GM03348 (cell line): Measurements from ENCODE around the gene CD151.

Experiments used
- DNase-seq: peaks from one replicate; pipeline ENCODE4 v3.0.0; 2012; ENCODE audit warnings: low spot score

The CD151 gene

DNA sequence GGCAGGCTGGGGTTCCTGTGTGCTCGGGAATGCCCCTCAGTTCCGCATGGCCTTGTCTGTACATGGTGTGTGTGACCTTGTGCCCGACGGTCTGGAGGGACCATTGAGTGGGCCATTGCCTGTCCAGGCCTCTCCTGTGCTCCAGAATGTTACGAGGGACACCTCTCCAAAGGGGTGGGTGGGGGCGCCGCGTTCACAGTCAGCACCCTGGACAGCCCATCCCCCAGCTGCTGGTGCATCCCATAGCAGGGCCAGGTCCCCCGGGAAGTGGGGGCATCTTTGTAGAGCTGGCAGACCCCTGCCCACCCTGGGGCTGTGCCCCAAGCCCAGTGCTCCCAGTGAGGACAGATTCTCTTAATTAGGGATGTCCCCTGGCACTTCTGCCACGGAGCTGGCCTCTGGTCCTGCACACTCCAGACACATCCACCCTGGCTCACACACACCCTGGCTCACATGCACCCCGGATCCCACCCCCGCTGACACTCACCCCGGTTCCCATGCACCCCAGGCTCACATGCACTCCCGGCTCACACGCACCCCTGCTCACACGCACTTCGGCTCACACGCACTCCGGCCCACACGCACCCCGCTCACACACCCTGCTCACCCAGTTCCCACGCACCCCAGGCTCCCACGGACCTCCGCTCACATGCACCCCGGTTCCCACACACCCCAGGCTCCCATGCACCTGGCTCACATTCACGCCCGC, 25.5 kb downstream of the CD151 start:
- no peak for DNase-seq

DNA sequence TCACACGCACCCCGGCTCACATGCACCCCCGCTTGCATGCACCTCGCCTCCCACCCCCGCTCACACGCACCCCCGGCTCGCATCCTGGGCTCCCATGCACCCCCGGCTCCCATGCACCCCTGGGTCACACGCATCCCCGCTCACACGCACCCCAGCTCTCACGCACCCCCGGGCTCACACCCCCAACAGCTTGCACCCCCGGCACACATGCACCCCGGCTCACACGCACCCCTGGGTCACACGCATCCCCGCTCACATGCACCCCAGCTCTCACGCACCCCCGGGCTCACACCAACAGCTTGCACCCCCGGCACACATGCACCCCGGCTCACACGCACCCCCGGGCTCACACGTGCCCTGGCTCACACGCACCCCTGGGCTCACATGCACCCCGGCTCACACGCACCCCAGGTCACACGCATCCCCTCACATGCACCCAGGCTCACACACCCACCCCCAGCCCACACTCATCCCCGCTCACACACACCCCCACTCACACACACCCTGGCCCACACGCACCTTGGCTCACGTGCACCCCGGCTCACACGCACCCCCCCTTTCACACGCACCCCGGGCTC, 26.1 kb downstream of the CD151 start:
- no peak for DNase-seq

DNA sequence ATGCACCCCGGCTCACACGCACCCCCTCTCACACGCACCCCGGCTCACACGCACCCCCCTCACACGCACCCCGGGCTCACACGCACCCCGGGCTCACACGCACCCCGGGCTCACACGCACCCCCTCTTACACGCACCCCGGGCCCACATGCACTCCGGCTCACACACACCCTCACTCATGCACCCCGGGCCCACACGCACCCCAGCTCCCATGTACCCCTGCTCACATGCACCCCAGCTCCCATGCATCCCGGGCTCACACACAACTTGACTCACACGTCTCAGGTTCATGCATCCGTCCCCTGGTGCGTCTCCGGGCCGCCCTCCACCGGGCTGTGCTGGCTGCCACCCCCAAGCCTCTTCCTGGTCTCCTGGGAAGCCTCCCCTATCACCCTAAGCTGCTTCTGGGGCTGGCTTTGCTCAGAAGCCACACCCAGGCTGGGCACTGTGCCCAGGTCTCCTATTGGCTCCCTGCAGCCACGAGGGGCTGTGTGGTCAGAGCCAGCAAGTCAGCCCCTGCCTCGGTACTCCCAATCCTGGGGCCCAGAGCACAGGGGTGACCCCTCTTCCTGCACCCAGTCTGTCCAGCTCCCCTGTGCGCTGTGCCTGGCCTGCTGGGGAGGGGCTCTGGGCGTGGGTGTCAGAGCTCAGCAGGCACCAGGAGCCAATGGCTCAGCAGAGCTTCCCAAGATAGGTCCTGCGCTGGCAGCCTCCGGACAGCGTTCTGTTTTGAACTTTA, 26.8 kb downstream of the CD151 start:
- peak; percentile 91 for DNase-seq

DNA sequence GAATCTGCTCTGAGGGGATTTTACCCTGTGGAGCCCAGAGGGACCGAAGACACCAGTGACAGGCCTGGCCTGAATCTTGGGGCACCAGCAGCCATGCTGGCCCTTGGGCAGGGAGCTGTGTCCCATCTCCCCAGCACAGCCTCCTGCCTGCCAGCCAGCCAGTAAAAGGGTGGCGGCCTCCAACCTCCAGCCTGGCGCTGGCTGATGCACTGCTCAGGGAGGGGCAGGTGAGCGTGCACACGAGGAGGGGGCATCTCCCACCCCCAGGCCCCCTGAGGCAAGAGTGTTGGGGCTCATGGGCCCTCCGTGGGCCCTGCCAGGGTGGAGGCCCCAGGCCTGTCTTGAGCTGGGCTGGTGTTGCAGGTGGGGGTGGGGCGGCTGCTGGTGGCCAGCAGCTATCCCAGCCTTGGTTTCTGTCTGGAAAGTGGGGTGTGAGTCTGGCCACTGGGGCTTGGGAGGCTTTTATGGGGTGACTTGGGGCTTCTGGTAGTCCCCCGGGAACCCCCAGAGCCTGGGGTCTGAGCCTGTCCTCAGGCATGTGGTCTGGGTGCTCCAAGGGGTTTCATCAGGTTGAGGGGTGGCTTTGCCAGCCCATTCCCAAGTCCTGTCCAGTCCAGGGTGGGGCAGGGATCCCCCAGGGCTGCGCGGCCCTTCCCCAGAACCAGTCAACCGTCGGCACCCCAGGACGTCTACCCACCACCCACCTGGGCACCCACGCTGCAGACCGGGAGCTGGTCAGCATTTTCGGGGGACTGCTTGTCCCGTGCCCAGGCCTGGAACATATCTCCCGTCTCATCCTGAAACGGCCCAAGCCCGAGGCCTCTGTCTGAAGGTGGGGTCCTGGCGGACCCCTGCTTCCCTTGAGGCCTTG, 27.7 kb downstream of the CD151 start:
- no peak for DNase-seq

DNA sequence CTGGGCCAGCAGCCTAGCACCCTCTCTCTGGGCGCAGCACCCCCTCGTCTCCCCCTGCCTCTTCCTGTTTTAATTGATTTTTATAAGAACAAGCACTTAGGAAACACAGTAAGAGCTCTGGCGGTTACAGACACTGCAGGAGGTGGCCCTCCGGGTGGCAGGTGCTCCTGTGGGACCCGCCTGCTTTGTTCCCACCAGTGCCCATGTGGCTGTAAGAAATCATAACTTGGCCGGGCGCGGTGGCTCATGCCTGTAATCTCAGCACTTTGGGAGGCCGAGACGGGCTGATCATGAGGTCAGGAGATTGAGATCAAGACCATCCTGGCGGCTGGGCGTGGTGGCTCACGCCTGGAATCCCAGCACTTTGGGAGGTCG, 28.3 kb downstream of the CD151 start:
- no peak for DNase-seq

DNA sequence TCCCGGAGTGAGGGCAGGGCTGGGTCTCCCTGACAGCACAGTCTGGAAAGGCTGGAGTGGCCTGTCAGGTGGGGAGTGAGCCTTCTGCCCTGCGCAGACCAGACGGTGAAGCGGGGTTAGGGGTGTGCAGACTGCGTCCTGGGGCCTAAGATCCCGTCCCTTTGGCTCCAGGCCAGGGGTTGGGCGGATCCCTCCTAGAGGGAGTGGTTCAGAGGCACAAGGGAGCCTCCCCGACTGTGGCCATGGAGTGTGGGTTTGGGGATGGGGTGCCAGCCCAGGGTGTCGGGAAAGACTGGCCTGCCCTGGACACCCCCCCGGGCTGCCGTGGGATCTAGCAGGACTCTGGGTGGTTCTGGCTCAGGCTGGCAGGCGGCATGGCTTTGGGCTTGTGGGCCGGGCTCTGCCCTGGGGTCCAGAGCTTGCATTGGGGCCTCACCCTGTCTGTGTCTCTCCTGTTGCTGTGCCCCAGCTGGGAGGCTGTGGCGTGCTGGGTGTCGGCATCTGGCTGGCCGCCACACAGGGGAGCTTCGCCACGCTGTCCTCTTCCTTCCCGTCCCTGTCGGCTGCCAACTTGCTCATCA, 29.4 kb downstream of the CD151 start:
- no peak for DNase-seq

DNA sequence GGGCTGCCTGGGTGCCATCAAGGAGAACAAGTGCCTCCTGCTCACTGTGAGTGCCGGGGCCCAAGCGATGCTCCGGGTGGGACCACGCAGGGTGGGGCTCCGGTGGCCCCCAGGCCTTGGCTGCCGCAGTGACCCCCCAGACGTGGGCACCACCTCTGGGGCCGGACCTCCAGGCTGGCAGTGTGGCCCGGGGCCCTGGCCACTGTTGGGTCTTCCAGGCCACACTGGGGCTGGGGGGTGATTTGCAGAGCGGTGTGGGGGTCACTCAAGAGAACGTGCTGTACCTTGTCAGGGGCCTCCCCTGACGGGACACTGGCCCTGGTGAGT, 29.9 kb downstream of the CD151 start:
- no peak for DNase-seq

DNA sequence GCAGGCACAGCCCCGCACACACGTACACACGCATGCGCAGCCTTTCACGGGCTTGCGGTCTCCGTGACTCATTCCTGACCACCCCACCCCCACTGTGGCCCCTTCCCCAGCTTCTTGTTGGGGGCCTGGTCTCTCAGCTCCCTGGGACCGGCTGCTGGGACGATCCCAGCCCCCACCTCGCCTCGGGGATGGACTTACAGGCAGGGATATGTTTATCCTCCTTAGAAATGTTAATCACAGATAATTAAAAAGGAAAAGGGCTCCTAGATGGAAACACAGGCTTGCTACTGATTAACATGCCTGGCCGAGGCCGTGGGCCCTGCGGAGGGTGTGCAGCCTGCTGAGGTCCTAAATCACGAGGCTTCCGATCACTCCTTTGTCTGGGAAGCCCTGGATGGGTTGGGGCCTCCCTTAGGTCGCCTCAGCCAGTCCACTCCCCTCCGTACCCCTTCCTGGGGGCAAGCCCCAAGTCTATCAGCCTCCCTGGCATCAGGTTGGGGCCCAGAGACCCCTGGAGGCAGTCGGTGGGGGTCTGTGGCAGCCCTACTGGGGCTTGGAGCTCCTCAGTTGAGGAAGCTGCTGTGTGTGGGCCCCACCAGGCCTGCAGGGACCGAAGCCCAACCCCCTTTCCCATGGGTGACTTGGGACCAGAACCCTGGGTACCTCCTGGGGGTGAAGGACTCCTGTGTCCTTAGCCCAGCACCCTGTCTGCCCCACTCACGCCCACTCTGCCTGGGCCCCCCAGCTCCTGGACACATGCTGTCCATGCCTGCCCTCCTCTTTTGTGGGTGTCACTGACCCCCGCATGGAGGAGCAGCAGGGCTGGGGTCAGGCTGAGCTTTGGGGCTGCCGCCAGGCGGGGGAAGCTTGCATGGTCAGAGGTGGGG, 30.5 kb downstream of the CD151 start:
- DNase-seq = no peak

DNA sequence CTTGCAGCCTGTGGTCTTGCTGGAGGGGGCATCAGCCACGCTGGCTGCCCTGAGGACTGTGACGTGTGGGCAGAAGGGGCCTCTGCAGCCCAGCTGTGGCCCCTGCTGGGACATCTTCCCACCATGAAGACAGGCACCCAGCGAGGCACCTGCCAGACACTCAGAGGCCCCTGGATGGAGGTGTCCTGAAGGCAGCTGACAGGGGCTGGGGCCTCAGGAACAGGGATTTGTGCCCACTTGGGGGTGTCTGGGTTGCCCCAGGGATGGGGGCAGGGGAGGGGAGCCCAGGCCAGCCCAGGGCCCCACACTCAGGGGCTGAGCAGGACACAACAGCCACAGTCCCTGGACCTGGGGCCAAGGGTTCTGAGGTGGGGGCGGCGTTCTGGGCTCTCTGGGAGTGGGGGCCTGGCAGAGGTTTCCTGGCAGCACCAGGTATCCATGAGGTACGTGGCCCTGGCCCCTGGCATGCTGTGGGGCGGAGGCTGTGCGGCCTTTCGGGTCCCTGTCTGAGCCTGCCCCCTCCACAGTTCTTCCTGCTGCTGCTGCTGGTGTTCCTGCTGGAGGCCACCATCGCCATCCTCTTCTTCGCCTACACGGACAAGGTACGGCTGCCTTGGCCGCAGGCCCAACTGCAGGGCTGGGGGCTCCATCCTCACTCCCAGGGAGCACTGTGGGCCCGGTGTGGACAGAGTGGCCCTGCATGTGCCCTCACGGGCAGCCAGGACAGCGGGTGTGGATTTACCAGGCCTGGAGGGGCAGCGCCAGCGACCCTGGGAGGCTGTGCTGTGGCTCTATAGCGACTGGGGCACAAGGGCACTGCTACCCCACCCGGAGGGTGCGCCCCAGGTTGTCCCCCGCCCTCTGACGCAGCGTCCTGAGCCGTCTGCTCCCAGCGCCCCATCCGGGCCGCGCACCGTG, 31.4 kb downstream of the CD151 start:
- no peak for DNase-seq

DNA sequence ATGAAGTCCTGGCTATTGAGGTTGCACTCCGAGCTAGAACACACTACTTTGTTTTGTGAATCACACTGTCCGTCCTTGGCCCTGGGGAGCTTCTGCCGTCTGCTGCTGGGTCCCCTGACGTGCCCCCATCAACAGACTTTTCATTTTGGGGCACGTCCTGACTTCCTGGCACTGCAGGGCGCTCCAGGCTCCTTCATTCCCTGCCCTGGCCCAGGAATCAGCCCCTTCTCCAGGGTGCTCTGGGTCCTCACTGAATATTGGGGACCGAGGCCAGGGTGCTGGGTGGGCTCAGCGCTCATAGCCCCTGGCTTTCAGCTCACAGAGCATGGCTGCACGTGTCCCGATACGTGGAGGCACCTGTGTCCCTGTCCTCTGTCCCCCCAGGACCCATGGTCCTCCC, 32.1 kb downstream of the CD151 start:
- no peak for DNase-seq

DNA sequence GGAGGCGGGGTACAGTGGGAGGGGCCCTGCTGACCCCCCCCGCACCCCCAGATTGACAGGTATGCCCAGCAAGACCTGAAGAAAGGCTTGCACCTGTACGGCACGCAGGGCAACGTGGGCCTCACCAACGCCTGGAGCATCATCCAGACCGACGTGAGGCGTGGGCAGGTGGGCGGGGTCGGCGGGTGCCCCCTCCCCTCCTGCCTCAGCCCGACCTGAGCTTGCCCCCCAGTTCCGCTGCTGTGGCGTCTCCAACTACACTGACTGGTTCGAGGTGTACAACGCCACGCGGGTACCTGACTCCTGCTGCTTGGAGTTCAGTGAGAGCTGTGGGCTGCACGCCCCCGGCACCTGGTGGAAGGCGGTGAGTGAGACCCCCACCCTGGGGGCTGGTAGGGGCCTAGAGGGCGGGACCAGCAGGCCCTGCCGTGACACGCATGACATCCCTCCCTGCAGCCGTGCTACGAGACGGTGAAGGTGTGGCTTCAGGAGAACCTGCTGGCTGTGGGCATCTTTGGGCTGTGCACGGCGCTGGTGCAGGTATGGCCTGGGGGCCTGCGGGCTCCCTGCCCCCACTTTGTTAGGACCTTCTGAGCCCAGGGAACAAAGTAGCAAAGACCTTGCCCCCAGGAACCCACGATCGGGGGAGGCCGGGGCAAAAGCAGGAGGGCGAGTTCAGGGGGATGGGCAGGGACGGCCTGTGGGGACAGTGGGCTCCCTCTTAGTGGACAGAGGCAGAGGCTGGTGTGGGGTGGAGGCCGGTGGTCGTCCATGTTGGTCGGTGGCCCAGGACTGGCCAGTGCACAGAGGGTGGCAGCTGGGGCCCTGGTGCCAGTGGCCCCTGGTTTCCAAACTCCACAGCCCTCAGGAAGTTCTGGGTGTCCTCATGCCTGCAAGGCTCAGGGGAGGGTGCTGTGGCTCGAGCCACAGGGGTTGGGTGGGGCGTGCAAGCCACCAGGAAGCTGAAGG, 33.0 kb downstream of the CD151 start:
- no peak for DNase-seq

DNA sequence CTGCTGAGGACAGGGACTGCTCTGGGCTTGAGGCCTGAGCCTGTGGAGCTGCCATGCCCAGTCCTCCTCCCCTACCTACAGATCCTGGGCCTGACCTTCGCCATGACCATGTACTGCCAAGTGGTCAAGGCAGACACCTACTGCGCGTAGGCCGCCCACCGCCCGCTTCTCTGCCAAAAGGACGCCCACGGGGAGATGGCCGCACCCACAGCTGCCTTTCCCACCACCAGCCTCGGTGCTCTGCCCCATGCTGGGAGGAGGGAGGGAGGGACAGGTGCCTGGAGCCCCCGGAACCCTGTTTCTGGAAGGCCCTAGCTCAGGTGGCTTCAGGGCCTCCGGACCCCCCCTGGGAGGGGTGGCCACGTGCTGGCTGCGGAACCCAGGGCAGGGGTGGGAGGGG, 33.7 kb downstream of the CD151 start:
- DNase-seq = no peak

DNA sequence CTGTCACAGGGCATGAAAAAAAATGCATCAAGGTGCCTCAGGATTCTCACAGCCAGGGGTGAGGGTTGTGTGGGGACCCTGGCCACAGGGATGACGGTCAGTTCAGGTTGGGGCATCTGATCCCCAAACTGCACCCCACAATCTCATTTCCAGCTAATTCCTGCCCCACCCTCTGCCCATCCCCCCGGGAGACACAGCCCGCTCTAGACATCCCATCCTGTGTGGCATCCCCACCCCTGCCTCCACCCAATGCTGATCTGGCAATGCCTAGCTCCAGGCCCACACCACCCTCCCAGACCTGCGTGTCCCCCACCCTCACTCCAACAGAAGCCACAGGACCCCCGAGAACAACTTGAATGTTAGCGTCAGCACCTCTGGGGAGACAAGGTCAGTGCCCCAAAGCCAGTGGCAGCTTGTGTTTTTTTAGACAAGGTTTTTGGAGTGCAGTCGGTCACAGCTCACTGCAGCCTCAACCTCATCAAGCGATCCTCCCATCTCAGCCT, 35.2 kb downstream of the CD151 start:
- no peak for DNase-seq

DNA sequence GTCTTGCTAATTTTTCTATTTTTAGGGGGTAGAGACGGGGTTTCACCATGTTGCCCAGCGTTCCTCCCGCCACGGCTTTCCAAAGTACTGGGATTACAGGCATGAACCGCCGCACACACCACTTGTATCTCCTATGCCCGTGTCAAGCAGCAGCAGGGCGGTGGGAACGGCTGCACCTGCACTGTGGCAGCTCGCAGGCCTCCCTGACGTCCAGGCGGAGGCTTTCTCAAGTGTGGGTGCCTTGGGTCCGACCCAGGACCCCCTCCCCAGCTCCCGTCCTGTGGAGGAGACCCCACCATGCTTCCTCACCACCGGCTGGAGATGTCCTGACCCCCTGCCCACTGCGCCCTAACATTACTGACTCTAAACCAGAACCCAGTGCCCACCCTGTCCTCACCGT, 35.6 kb downstream of the CD151 start:
- DNase-seq = no peak

DNA sequence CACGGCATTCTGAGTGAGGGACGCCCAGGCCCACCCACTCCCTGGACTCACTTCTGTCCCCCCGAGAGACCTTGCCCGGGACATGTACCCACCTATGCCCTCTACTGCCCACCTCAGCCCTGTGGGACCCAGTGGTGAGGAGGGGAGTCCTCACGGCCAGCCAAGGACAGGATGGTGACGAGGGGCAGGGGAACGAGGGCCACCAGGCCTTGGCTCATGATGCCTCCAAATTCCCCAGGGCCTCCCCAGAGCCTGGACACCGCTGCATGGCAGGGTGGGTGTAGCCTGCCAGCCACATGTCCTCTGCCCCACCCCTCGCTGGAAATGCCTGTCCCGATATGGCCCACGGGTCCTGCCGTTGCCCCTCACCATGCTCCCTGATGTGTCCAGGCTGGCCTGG, 36.0 kb downstream of the CD151 start:
- no peak for DNase-seq

DNA sequence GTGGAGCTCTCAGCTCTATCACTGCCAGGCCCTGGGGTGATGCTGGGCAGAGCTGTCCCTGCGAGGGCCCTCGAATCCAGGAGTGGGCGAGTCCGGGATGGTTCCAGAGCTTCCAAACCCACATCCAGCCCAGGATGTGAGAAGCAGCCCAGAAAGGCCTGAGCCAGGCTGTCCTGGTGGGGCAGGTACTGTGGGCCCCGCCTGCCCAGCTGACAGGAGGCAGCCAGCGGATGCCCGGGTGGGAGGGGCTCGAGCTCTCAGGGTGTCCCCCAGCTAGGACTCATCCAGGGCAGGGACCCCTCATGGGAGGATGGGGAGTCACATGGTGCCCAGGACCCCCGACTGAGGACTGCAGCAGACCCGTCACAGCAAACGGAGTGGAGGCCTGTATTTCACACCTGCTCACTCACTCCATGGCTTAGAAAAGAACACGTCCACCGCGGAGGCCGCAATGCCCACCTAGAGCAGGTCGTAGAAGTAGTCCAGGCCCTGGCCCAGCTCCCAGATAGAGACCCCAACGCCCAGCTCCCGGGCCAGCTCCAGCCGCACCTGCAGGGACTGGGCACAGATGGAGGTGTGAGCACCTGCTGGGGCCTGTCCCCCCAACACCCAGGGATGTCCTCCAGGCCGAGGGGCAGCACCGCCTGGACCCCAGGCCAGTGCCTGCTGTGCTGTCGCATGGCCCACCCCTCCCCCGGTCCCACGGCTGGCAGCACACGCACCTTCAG, 36.8 kb downstream of the CD151 start:
- no peak for DNase-seq

DNA sequence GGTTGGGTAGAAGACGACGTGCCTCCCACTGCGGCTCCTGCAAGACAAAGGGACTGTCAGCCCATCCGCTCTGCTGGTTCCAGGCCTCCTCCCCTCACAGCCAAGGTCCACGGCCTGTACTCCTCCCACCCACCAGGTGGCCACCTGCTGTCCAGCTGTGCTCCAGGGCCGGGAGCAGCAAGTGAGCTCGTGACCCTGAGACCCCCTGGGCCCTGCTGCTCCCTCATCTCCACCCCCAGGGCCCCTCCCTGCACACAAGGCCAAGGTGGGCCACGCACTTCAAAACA, 37.3 kb downstream of the CD151 start:
- no peak for DNase-seq

DNA sequence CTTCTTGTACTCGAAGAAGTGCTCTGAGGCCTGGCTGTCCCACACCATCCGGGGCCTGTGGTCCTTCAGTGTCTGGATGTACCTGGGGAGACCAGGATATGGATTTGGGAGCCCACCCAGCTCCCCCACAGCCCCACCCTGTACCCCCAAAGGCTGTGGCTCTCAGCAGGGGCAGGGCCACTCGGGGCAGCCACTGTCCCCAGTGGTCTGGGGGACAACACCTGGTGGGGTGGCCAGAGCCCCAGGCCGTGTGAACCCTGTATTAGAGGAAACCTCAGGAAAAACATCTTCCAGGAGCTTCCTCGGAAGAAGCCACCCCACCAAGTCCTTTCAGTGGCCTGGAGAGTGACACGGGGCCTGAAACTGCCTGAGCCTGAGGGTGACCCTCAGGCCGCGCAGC, 37.7 kb downstream of the CD151 start:
- no peak for DNase-seq
